Activated naive CD4-positive, alpha-beta T cell treated with anti-CD3 and anti-CD28 coated beads for 36 hours (primary cell): ENCODE measurements around the gene PRM2. TPM values are rescaled to one million over a fixed set of nuclear protein-coding genes. Genes with fewer than 3 reads are reported as not detected.

ENCODE experiments used
- CTCF ChIA-PET: fragments of 350-600 bp; sonication (Branson Sonifier 250); formaldehyde crosslinking; loops from one replicate; lab custom pipeline; 2021; ENCODE audit warnings: antibody characterized with exemption; lab: Charles Lee
- DNase-seq: peaks from one replicate; pipeline ENCODE4 v3.0.0-alpha.2; 2020
- H3K27ac Mint-ChIP-seq: one replicate; pipeline ENCODE4 v1.8.0; 2021; ENCODE audit warnings: mild to moderate bottlenecking, mixed read lengths
- H3K27me3 Mint-ChIP-seq: one replicate; pipeline ENCODE4 v1.8.0; 2021; ENCODE audit warnings: low read depth, mixed read lengths
- H3K36me3 Mint-ChIP-seq: one replicate; pipeline ENCODE4 v1.8.0; 2021; ENCODE audit warnings: low read depth, mixed read lengths
- H3K4me1 Mint-ChIP-seq: one replicate; pipeline ENCODE4 v1.8.0; 2021; ENCODE audit warnings: low read depth, mixed read lengths
- H3K4me3 Mint-ChIP-seq: one replicate; pipeline ENCODE4 v1.8.0; 2021; ENCODE audit warnings: mild to moderate bottlenecking, moderate library complexity, mixed read lengths
- H3K9me3 Mint-ChIP-seq: one replicate; pipeline ENCODE4 v1.8.0; 2021; ENCODE audit warnings: mixed read lengths
- intact Hi-C: fragments of 100-400 bp; cut with micrococcal nuclease; formaldehyde crosslinking; loops from one replicate; pipeline ENCODE4 v1.15.1; 2023
- total RNA-seq, 2 experiments: library from RNA; stranded (reverse); gene quantifications; one replicate each; pipeline ENCODE4 v1.2.3, GENCODE V29; 2021

PRM2 gene
- total RNA-seq, 2 experiments from 2014 or later = not detected

DNA sequence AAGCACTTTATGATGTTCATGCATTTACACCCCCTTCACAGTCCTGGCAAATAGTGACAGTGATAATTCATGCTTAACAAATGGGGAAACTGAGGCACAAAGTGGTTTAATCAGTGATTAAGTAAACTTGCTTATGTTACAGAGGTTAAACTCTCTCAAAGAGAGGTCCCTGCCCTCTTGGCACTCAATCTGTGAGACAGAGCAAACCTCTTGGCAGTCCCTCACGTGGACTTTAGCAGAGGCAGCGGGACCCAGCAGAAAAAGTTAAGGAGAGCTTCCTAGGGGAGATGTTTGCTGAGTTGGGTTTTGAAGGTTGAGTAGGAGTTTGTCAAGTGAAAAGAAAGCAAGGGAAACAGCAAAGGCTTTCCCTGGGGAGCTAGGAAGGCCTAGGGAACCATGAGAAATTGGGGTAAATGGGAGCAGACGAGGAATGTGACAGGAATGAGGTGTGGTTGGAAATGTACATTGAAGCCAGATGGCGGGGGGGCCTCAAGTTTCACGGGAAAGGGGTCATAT, 31.0 kb downstream of the PRM2 start:
- intact Hi-C loops = no loop called here
- H3K4me3 Mint-ChIP-seq = no peak overlapping the region

DNA sequence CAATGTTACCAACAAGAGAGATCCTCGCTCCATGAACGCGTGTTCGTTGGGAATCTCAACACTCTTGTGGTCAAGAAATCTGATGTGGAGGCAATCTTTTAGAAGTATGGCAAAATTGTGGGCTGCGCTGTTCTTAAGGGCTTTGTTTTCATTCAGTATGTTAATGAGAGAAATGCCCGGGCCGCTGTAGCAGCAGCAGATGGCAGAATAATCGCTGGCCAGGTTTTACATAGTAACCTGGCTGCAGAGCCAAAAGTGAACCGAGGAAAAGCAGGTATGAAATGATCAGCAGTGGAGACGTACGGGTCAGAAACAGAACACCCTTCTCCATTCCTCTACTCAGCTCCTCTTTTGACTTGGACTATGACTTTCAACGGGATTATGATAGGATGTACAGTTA, 33.6 kb downstream of the PRM2 start:
- DNase-seq = no peak
- Mint-ChIP-seq H3K27ac (no peak overlapping the region), H3K9me3 (no peaks in the 10 kb centered on the region), H3K27me3 (no peaks in the 10 kb centered on the region), H3K4me3 (no peak overlapping the region), H3K4me1 (peaks cover 42% of the 10 kb centered on the region), H3K36me3 (no peaks in the 10 kb centered on the region)
- CTCF ChIA-PET = no interaction called here
- intact Hi-C loops = no loop called here

More for the DNA sequence above, 31.0 kb downstream of the PRM2 start:
- H3K27me3 Mint-ChIP-seq = no peaks in the 10 kb centered on the region
- CTCF ChIA-PET = interaction anchor here (1.5 kb wide), 1 partner anchor 10 kb away, joined by 4 read pairs; no protein-coding TSS in a partner anchor
- H3K4me1 Mint-ChIP-seq = peaks cover 42% of the 10 kb centered on the region
- H3K27ac Mint-ChIP-seq = peak overlapping the region; percentile 50
- H3K36me3 Mint-ChIP-seq = peaks cover 6% of the 10 kb centered on the region
- no peak for DNase-seq
- no peaks in the 10 kb centered on the region for H3K9me3 Mint-ChIP-seq

DNA sequence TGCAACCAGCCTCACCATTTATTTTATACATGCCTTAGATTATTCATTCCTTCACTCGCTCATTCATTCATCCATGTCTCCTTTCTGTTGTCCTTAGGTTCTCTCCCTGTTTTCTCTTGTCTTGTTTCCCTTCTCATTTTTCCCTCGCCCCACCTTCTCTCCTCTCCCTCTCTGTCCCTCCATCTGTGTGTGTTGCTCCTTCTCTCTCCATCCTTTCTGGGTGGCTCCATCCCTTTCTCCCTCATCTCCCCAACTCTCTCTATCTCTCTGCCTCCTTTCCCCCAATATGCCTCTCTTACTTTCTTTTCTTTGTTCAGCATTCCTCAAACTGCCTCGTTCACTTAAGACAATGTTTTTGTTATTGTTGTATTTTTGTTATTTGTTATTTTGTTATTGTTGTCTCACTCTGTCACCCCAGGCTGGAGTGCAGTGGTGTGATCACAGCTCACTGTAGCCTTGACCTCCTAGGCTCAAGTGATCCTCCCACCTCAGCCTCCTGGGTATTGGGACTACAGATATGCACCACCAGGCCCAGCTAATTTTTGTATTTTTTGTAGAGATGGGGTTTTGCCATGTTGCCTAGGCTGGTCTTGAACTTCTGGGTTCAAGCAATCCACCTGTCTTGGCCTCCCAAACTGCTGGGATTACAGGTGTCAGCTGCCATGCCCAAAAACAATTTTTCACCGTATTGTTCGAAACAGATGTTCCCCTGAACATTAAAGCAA, 34.6 kb downstream of the PRM2 start:
- Mint-ChIP-seq H3K27ac (no peak overlapping the region), H3K4me1 (peaks cover 38% of the 10 kb centered on the region)

DNA sequence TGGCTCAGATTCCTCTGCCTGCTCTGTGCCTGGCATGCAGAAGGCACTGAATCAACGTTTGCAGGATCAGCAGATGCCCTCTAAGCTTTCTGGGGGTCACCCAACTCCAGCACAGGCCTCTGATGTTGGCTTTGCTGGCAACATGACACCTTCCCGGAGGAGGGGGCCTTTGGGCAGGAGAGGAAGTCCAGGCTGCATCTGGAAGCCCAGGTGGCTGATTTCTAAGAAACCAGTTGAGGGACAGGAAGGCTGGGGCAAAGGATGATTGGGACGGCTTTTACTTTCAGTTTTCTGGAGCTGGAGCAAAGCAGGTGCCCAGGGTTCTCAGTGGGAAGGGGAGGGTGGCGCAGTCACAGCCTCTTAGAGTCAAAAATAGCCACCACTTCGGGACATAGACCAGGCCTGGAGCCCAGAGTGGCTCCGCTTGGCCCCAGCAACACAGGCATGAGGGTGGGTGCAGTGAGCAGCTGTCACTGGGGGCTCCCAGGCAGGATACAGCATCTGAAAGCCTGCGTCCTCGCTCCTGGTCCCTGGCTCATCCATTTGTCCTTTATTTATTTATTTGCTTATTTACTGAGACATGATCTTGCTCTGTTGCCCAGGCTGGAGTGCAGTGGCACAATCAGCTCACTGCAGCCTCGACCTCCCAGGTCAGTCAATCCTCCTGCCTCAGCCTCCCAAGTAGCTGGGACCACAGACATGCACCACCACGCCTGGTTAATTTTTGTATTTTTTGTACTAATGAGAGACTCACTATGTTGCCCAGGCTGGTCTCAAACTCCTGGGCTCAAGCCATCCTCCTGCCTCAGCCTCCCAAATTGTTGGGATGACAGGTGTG, 35.4 kb downstream of the PRM2 start:
- Mint-ChIP-seq H3K9me3 (no peaks in the 10 kb centered on the region), H3K27ac (peak overlapping the region; percentile 46), H3K4me3 (no peak overlapping the region), H3K4me1 (peaks cover 32% of the 10 kb centered on the region), H3K36me3 (no peaks in the 10 kb centered on the region), H3K27me3 (no peaks in the 10 kb centered on the region)
- CTCF ChIA-PET = interaction anchor here (1.3 kb wide), 1 partner anchor 16 kb away, joined by 6 read pairs; no protein-coding TSS in a partner anchor
- intact Hi-C loops = no loop called here
- DNase-seq = peak; percentile 43

More for the DNA sequence above, 34.6 kb downstream of the PRM2 start:
- Mint-ChIP-seq H3K9me3 (no peaks in the 10 kb centered on the region), H3K27me3 (no peaks in the 10 kb centered on the region), H3K4me3 (no peak overlapping the region), H3K36me3 (no peaks in the 10 kb centered on the region)
- intact Hi-C loops = no loop called here
- CTCF ChIA-PET = interaction anchor here (1.3 kb wide), 1 partner anchor 17 kb away, joined by 6 read pairs; no protein-coding TSS in a partner anchor
- DNase-seq = no peak

DNA sequence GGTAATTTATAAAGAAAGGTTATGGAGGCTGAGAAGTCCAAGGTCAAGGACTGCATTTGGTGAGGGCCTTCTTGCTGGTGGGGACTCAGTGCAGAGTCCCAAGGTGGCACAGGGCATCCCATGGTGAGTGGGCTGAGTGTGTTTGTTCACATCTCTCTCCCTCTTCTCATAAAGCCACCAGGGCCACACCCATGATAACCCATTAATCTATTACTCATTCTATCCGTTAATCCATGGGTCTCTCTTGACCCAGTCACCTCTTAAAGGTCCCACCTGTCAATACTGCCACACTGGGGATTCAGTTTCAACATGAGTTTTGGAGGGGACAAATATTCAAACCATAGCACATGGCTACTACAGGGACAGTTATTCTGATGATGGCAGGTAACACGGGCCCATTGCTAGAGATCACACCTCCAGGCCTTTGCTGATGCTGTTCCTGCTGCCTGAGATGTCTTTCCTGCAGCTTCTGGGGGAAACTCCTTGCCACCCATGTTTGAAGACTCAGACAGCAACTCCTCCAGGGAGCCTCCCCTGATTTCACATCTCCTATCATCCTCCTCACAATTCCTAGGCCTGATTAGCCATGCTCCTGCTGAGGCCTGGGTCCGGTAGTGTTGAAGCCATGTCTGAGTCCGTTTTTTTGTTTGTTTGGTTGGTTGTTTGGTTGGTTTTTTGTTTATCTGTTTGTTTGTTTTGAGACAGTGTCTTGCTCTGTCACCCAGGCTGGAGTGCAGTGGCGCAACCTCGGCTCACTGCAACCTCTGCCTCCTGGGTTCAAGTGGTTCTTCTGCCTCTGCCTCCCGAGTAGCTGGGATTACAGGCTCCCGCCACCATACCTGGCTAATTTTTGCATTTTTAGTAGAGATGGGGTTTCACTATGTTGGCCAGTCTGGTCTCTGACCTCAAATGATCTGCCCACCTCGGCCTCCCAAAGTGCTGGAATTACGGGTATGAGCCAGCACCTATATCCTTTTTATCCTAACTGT, 36.3 kb downstream of the PRM2 start:
- intact Hi-C loops = no loop called here
- Mint-ChIP-seq H3K27me3 (no peaks in the 10 kb centered on the region), H3K4me3 (no peak overlapping the region)

DNA sequence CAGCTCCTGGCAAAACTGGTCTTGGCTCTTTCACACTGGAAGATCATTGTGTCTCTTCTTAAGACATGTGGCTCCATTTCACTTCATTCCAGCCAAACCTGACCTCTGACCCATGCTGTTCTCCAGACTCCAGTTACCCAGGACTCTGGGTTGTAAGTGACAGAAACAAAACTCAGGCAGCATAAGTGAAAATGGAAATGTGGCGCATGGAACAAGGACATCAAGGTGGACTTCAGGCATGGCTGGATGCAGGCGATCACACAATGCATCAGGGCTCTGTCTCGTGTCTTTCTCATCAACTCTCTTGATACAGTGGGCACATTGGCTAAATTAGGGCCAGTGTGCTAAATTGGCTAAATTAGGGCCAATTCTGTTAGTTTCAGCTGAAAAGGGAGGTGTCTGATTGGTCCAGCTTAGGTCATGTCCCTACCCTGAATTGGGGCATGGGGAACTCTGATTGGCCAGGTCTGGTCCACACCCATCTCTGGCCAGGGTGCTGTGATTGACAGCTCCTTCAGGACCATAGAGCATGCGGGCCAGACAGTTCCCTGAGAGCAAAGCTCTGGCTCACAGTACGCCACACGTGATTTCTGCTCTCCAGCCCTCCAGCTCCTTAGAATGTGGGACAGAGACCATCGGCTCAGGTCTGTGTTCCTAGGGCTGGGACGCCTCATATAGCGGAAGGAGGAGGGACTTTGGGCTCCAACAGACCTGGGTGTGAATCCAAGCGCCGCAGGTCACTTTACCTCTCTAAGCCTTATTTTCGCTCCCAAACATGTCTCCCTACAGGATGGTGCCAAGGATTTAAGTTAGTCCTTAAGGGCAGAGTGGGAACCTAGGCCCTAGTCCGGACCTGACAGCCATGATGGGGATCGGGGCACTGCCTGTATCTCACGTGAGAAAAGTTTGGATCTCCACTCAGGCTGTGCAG, 37.7 kb downstream of the PRM2 start:
- Mint-ChIP-seq H3K4me3 (no peak overlapping the region), H3K36me3 (no peaks in the 10 kb centered on the region), H3K9me3 (no peaks in the 10 kb centered on the region), H3K27ac (no peak overlapping the region), H3K4me1 (peaks cover 37% of the 10 kb centered on the region), H3K27me3 (no peaks in the 10 kb centered on the region)
- CTCF ChIA-PET = interaction anchor here (1.4 kb wide), 1 partner anchor 13 kb away, joined by 3 read pairs; no protein-coding TSS in a partner anchor
- intact Hi-C loops = no loop called here
- DNase-seq = no peak

More for the DNA sequence above, 36.3 kb downstream of the PRM2 start:
- Mint-ChIP-seq H3K9me3 (no peaks in the 10 kb centered on the region), H3K36me3 (no peaks in the 10 kb centered on the region), H3K4me1 (peaks cover 25% of the 10 kb centered on the region), H3K27ac (peak overlapping the region; percentile 46)
- CTCF ChIA-PET = no interaction called here
- no peak for DNase-seq

DNA sequence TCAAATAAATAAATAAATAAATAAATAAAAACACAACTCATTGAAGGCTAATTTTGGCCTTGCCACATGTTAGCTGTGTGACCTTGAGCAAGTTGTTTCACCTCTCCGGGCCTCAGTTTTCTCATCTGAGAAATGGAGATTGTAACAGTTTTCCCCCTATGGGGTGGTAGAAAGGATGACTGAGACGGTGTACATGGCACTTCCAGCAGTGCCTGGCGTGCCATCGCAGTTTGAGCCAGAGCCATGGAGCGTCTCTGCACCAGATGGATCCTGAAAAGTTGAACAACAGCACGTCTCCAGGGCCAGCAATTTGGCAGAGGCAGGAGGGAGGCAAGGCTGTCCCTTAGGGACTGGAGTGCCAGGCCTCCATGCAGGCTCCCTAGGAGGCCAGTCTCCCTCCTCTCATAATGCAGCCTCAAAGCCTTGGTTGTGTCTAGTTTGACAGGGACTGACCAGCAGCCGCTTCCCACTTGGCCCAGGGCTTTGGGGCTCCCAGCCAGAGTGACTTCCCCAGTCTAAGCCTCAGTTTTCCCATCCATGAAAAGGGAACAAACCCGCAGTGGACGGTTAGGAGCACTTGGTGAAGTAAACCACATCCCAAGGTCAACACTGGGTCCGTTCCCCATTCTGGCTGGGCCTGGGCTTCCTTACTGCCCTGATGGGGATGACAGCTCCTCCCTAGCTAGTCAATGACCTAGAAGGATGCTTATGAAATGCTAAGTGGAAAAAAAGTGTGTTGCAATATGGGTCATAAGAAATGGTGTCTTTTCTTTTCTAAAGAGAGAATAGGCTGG, 39.6 kb downstream of the PRM2 start:
- Mint-ChIP-seq H3K27me3 (no peaks in the 10 kb centered on the region), H3K27ac (no peak overlapping the region), H3K4me1 (peaks cover 53% of the 10 kb centered on the region)

DNA sequence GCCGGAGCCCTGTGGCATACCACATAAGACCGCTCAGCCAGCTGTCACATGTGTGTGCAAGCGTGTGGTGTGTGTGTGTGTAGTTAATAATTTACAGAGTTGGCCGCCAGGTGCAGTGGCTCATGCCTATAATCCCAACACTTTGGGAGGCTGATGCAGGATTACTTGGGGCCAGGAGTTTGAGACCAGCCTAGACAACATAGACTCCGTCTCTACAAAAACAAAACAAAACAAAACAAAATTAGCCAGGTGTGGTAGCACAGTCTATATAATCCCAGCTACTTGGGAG, 40.6 kb downstream of the PRM2 start:
- intact Hi-C loops = no loop called here
- no peaks in the 10 kb centered on the region for H3K27me3 Mint-ChIP-seq
- CTCF ChIA-PET = interaction anchor here (0.7 to 1.0 kb wide), 2 partner anchors 10 to 149 kb away, joined by 3 to 5 read pairs; no protein-coding TSS in a partner anchor

More for the DNA sequence above, 39.6 kb downstream of the PRM2 start:
- intact Hi-C loops = no loop called here
- H3K36me3 Mint-ChIP-seq = no peaks in the 10 kb centered on the region
- DNase-seq = no peak
- H3K4me3 Mint-ChIP-seq = no peak overlapping the region
- no peaks in the 10 kb centered on the region for H3K9me3 Mint-ChIP-seq
- CTCF ChIA-PET = interaction anchor here (0.7 to 1.0 kb wide), 2 partner anchors 11 to 150 kb away, joined by 3 to 5 read pairs; no protein-coding TSS in a partner anchor

DNA sequence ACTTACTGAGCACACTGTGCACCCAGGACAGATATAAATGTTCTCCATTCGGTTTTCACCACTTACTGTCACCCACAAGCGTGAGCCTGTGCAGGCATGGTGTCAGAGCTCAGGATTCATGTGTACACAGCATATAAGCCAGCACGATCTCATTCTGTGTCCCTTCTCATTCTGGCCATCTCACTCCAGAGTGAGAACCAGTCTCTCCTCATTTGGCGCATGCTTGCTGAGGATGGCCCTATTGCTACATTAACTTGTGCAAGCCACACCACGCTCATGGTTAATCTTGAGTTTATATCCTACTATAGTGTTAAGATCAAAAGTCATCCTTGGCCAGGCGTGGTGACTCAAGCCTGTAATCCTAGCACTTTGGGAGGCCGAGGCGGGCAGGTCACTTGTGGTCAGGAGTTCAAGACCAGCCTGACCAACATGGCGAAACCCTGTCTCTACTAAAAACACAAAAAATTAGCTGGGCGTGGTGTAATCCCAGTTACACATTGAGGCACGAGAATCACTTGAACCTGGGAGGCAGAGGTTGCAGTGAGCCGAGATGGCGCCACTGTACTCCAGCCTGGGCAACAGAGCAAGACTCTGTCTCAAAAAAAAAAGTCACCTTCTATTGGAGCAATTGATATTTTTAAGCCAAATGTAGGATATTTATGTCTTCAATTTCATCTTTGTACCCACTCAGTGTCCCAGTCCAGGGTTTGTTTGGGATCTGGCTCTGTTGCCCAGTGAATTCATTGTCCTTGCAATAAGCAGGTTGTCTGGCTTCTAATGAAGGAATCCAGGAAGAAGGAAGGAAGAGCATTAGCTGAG, 41.2 kb downstream of the PRM2 start:
- Mint-ChIP-seq H3K27me3 (no peaks in the 10 kb centered on the region), H3K4me1 (peaks cover 52% of the 10 kb centered on the region), H3K4me3 (no peak overlapping the region), H3K9me3 (no peaks in the 10 kb centered on the region), H3K27ac (peak overlapping the region; percentile 63), H3K36me3 (no peaks in the 10 kb centered on the region)
- CTCF ChIA-PET = interaction anchor here (0.9 to 1.0 kb wide), 2 partner anchors 17 to 264 kb away, joined by 3 read pairs; no protein-coding TSS in a partner anchor
- intact Hi-C loops = no loop called here
- no peak for DNase-seq

More for the DNA sequence above, 40.6 kb downstream of the PRM2 start:
- no peak for DNase-seq
- Mint-ChIP-seq H3K4me3 (no peak overlapping the region), H3K27ac (no peak overlapping the region), H3K9me3 (no peaks in the 10 kb centered on the region), H3K4me1 (peaks cover 58% of the 10 kb centered on the region), H3K36me3 (no peaks in the 10 kb centered on the region)
